ENCODE measurements around the gene IL36G. TPM values are rescaled to one million over a fixed set of nuclear protein-coding genes. Genes with fewer than 3 reads are reported as not detected.
A peak's percentile ranks its signal among the peaks of the same experiment; 100 is the strongest.

The IL36G gene
- total and polyA plus RNA-seq, 9 of the 15 experiments (the other 6 are each of a cell fraction or from before 2014, with no cell fraction given) = not detected

GRCh38 chr2:112941753-112942653 lies 35.8 kb upstream of the IL36G start (continued):
- TF ChIP-seq CHAMP1 (IDR thresholded peaks at IDR 0.05) (no peak), NFRKB (IDR thresholded peaks at IDR 0.05; ENCODE audit: low read depth) (no peak), NONO (IDR thresholded peaks at IDR 0.05; ENCODE audit: low read depth in 2 of 2, low read length in 1 of 2) (no peak), ARNT (IDR thresholded peaks at IDR 0.05) (no peak), NFATC3 (IDR thresholded peaks at IDR 0.05) (no peak), STAG1 (CRISPR knock-in tag; IDR thresholded peaks at IDR 0.05; ENCODE audit: borderline replicate concordance) (peak; percentile 84; the same call in 1 of the 2 replicates), SMAD3 (CRISPR knock-in tag; conservative IDR thresholded peaks at IDR 0.05) (no peak), E4F1 (CRISPR knock-in tag; IDR thresholded peaks at IDR 0.05; ENCODE audit: borderline replicate concordance) (no peak), MAFG (tag; conservative IDR thresholded peaks at IDR 0.05) (no peak), E2F3 (CRISPR knock-in tag; IDR thresholded peaks at IDR 0.05) (0 out of 2 replicates have a peak, but pooled peaks have one; percentile 20), SP2 (IDR thresholded peaks at IDR 0.05; ENCODE audit: extremely low read depth, low read depth, low read length, poor library complexity, severe bottlenecking) (no peak), PHTF2 (CRISPR knock-in tag; IDR thresholded peaks at IDR 0.05) (no peak), TEAD1 (CRISPR knock-in tag; IDR thresholded peaks at IDR 0.05) (0 out of 4 replicates have a peak, but pooled peaks of 1 of the 2 experiments have one; percentile 34), XRCC5 (IDR thresholded peaks at IDR 0.05; ENCODE audit: low read depth, low read length) (peak; percentile 69; the same call in 1 of the 2 replicates), RCOR1 (IDR thresholded peaks at IDR 0.05; ENCODE audit: borderline replicate concordance in 1 of 2, low read depth in 2 of 2, low read length in 2 of 2) (0 out of 4 replicates have a peak, but pooled peaks of 1 of the 2 experiments have one; percentile 41), NR2F6 (CRISPR knock-in tag; IDR thresholded peaks at IDR 0.05) (no peak), TCF3 (CRISPR knock-in tag; IDR thresholded peaks at IDR 0.05) (no peak)
- TF ChIP-seq, protein P1, sequence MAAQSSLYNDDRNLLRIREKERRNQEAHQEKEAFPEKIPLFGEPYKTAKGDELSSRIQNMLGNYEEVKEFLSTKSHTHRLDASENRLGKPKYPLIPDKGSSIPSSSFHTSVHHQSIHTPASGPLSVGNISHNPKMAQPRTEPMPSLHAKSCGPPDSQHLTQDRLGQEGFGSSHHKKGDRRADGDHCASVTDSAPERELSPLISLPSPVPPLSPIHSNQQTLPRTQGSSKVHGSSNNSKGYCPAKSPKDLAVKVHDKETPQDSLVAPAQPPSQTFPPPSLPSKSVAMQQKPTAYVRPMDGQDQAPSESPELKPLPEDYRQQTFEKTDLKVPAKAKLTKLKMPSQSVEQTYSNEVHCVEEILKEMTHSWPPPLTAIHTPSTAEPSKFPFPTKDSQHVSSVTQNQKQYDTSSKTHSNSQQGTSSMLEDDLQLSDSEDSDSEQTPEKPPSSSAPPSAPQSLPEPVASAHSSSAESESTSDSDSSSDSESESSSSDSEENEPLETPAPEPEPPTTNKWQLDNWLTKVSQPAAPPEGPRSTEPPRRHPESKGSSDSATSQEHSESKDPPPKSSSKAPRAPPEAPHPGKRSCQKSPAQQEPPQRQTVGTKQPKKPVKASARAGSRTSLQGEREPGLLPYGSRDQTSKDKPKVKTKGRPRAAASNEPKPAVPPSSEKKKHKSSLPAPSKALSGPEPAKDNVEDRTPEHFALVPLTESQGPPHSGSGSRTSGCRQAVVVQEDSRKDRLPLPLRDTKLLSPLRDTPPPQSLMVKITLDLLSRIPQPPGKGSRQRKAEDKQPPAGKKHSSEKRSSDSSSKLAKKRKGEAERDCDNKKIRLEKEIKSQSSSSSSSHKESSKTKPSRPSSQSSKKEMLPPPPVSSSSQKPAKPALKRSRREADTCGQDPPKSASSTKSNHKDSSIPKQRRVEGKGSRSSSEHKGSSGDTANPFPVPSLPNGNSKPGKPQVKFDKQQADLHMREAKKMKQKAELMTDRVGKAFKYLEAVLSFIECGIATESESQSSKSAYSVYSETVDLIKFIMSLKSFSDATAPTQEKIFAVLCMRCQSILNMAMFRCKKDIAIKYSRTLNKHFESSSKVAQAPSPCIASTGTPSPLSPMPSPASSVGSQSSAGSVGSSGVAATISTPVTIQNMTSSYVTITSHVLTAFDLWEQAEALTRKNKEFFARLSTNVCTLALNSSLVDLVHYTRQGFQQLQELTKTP (IDR thresholded peaks at IDR 0.05; ENCODE audit: low read depth in 1 of 2, partially characterized antibody in 2 of 2) = no peak

Data from K562 (cell line).